Activated T-cell treated with anti-CD3 and anti-CD28 coated beads, Interleukin-2, amount 50 U/mL, for 4 hours (primary cell): ENCODE measurements around the gene BNC2. TPM values are rescaled to one million over a fixed set of nuclear protein-coding genes. Genes with fewer than 3 reads are reported as not detected.

Experiments
- ATAC-seq, 2 donors: fragments of 200-7000 bp; cut with Tn5 transposase; one replicate each; pipeline ENCODE4 v1.10.0; 2021
- DNase-seq: peaks from one replicate; pipeline ENCODE4 v3.0.0-alpha.2; 2020
- H3K27me3 Mint-ChIP-seq: one replicate; pipeline ENCODE4 v1.8.0; 2021; ENCODE audit warnings: low read depth, mixed read lengths
- H3K36me3 Mint-ChIP-seq: one replicate; pipeline ENCODE4 v1.8.0; 2022; ENCODE audit warnings: mixed read lengths; ENCODE audit not compliant: insufficient read depth
- H3K4me1 Mint-ChIP-seq: one replicate; pipeline ENCODE4 v1.8.0; 2021; ENCODE audit warnings: low read depth, mixed read lengths
- H3K4me3 Mint-ChIP-seq: one replicate; pipeline ENCODE4 v1.8.0; 2021; ENCODE audit warnings: mild to moderate bottlenecking, moderate library complexity, mixed read lengths
- H3K9me3 Mint-ChIP-seq: one replicate; pipeline ENCODE4 v1.8.0; 2021; ENCODE audit warnings: mixed read lengths
- total RNA-seq, 3 donors: library from RNA; stranded (reverse); gene quantifications; one replicate each; pipeline ENCODE4 v1.2.1, GENCODE V29; 2021

Gene BNC2
- total RNA-seq, 3 donors from 2014 or later: 0.08 to 0.29 (median 0.25) TPM

- no peaks in the 10 kb centered on the region for H3K36me3 Mint-ChIP-seq
- DNase-seq (no peak), ATAC-seq (no peak)
- H3K27me3 Mint-ChIP-seq: no peaks in the 10 kb centered on the region
- no peaks in the 10 kb centered on the region for H3K4me1 Mint-ChIP-seq
- peaks cover 13% of the 10 kb centered on the region for H3K9me3 Mint-ChIP-seq
- no peak overlapping the region for H3K4me3 Mint-ChIP-seq
These were observed 211.4 kb downstream of the BNC2 start for GRCh38 chr9:16659096-16659495.

GRCh38 chr9:16656432-16657169 is 213.9 kb downstream of the BNC2 start:
- DNase-seq (no peak), ATAC-seq (no peak)
- H3K4me3 Mint-ChIP-seq: no peak overlapping the region
- H3K27me3 Mint-ChIP-seq: no peaks in the 10 kb centered on the region
- H3K36me3 Mint-ChIP-seq: no peaks in the 10 kb centered on the region
- H3K4me1 Mint-ChIP-seq: no peaks in the 10 kb centered on the region
- peaks cover 17% of the 10 kb centered on the region for H3K9me3 Mint-ChIP-seq

GRCh38 chr9:16654596-16655126 is 215.8 kb downstream of the BNC2 start:
- Mint-ChIP-seq H3K4me3 (no peak overlapping the region), H3K9me3 (peaks cover 13% of the 10 kb centered on the region), H3K36me3 (no peaks in the 10 kb centered on the region), H3K4me1 (no peaks in the 10 kb centered on the region), H3K27me3 (no peaks in the 10 kb centered on the region)
- DNase-seq (no peak), ATAC-seq (no peak)

- Mint-ChIP-seq H3K27me3 (no peaks in the 10 kb centered on the region), H3K4me1 (no peaks in the 10 kb centered on the region), H3K9me3 (peaks cover 11% of the 10 kb centered on the region), H3K36me3 (no peaks in the 10 kb centered on the region), H3K4me3 (no peak overlapping the region)
- DNase-seq: no peak
- no peak for ATAC-seq
These were observed 216.7 kb downstream of the BNC2 start for GRCh38 chr9:16653491-16654399.

- no peak for ATAC-seq
- Mint-ChIP-seq H3K4me3 (no peak overlapping the region), H3K9me3 (peaks cover 11% of the 10 kb centered on the region)
These were observed 217.9 kb downstream of the BNC2 start for GRCh38 chr9:16652582-16652981.

GRCh38 chr9:16651446-16651964 is 219.0 kb downstream of the BNC2 start:
- Mint-ChIP-seq H3K27me3 (no peaks in the 10 kb centered on the region), H3K4me3 (no peak overlapping the region), H3K4me1 (no peaks in the 10 kb centered on the region), H3K9me3 (peaks cover 4% of the 10 kb centered on the region), H3K36me3 (no peaks in the 10 kb centered on the region)
- DNase-seq (no peak), ATAC-seq (no peak)

More at GRCh38 chr9:16652582-16652981, 217.9 kb downstream of the BNC2 start:
- Mint-ChIP-seq H3K27me3 (no peaks in the 10 kb centered on the region), H3K4me1 (no peaks in the 10 kb centered on the region), H3K36me3 (no peaks in the 10 kb centered on the region)
- no peak for DNase-seq

GRCh38 chr9:16645970-16646369 is 224.5 kb downstream of the BNC2 start:
- Mint-ChIP-seq H3K36me3 (no peaks in the 10 kb centered on the region), H3K27me3 (no peaks in the 10 kb centered on the region), H3K9me3 (peaks cover 3% of the 10 kb centered on the region), H3K4me3 (no peak overlapping the region), H3K4me1 (no peaks in the 10 kb centered on the region)
- DNase-seq (no peak), ATAC-seq (no peak)

GRCh38 chr9:16642421-16643109 is 227.9 kb downstream of the BNC2 start:
- no peaks in the 10 kb centered on the region for H3K36me3 Mint-ChIP-seq
- H3K4me3 Mint-ChIP-seq: no peak overlapping the region
- DNase-seq: no peak
- H3K9me3 Mint-ChIP-seq: peaks cover 3% of the 10 kb centered on the region
- H3K4me1 Mint-ChIP-seq: no peaks in the 10 kb centered on the region
- ATAC-seq: no peak
- no peaks in the 10 kb centered on the region for H3K27me3 Mint-ChIP-seq

GRCh38 chr9:16640649-16641048 is 229.8 kb downstream of the BNC2 start:
- DNase-seq (no peak), ATAC-seq (no peak)
- Mint-ChIP-seq H3K4me1 (no peaks in the 10 kb centered on the region), H3K9me3 (no peaks in the 10 kb centered on the region), H3K36me3 (no peaks in the 10 kb centered on the region), H3K4me3 (no peak overlapping the region), H3K27me3 (no peaks in the 10 kb centered on the region)

GRCh38 chr9:16639644-16640043 is 230.8 kb downstream of the BNC2 start:
- H3K4me3 Mint-ChIP-seq: no peak overlapping the region
- H3K4me1 Mint-ChIP-seq: no peaks in the 10 kb centered on the region
- H3K9me3 Mint-ChIP-seq: no peaks in the 10 kb centered on the region
- no peaks in the 10 kb centered on the region for H3K27me3 Mint-ChIP-seq
- no peaks in the 10 kb centered on the region for H3K36me3 Mint-ChIP-seq
- DNase-seq: no peak
- ATAC-seq: no peak

- Mint-ChIP-seq H3K36me3 (no peaks in the 10 kb centered on the region), H3K4me1 (no peaks in the 10 kb centered on the region), H3K27me3 (no peaks in the 10 kb centered on the region), H3K9me3 (no peaks in the 10 kb centered on the region), H3K4me3 (no peak overlapping the region)
- DNase-seq: no peak
- ATAC-seq: no peak
These were observed 232.6 kb downstream of the BNC2 start for GRCh38 chr9:16637911-16638310.

- Mint-ChIP-seq H3K36me3 (no peaks in the 10 kb centered on the region), H3K27me3 (no peaks in the 10 kb centered on the region)
These were observed 233.3 kb downstream of the BNC2 start for GRCh38 chr9:16637218-16637617.

GRCh38 chr9:16633794-16634193 is 236.7 kb downstream of the BNC2 start:
- no peaks in the 10 kb centered on the region for H3K4me1 Mint-ChIP-seq
- DNase-seq: no peak
- no peaks in the 10 kb centered on the region for H3K9me3 Mint-ChIP-seq
- H3K4me3 Mint-ChIP-seq: no peak overlapping the region
- no peak for ATAC-seq
- H3K27me3 Mint-ChIP-seq: no peaks in the 10 kb centered on the region
- H3K36me3 Mint-ChIP-seq: no peaks in the 10 kb centered on the region

More at GRCh38 chr9:16637218-16637617, 233.3 kb downstream of the BNC2 start:
- H3K9me3 Mint-ChIP-seq: no peaks in the 10 kb centered on the region
- no peak for ATAC-seq
- no peak overlapping the region for H3K4me3 Mint-ChIP-seq
- no peak for DNase-seq
- no peaks in the 10 kb centered on the region for H3K4me1 Mint-ChIP-seq

- H3K9me3 Mint-ChIP-seq: no peaks in the 10 kb centered on the region
- ATAC-seq (no peak), DNase-seq (no peak)
- H3K4me3 Mint-ChIP-seq: no peak overlapping the region
- no peaks in the 10 kb centered on the region for H3K4me1 Mint-ChIP-seq
- no peaks in the 10 kb centered on the region for H3K27me3 Mint-ChIP-seq
- no peaks in the 10 kb centered on the region for H3K36me3 Mint-ChIP-seq
These were observed 242.1 kb downstream of the BNC2 start for GRCh38 chr9:16628413-16628812.
